ES-I3 (cell line): ENCODE measurements around the gene GGT5.
"Not testable (repeated sequence)": the region's sequence is repeated elsewhere in the genome, so short reads cannot be mapped to it uniquely, and the experiment has no call there.

ENCODE experiments used
- H3K36me3 ChIP-seq: 2 replicates; pipeline ENCODE4 v1.6.1; 2013; ENCODE audit warnings: mild to moderate bottlenecking, low read length, control low read depth, moderate library complexity; ENCODE audit not compliant: insufficient read depth
- H3K4me1 ChIP-seq: 2 replicates; pipeline ENCODE4 v1.6.1; 2013; ENCODE audit warnings: mild to moderate bottlenecking, control low read depth, low read length; ENCODE audit not compliant: insufficient read depth
- H3K9ac ChIP-seq: 2 replicates; pipeline ENCODE4 v1.6.1; 2013; ENCODE audit warnings: low read depth, mild to moderate bottlenecking, low read length, moderate library complexity
- H3K9me3 ChIP-seq: 2 replicates; pipeline ENCODE4 v1.6.1; 2013; ENCODE audit warnings: mild to moderate bottlenecking, low read length, moderate library complexity; ENCODE audit not compliant: control insufficient read depth, insufficient read depth

Gene GGT5

DNA sequence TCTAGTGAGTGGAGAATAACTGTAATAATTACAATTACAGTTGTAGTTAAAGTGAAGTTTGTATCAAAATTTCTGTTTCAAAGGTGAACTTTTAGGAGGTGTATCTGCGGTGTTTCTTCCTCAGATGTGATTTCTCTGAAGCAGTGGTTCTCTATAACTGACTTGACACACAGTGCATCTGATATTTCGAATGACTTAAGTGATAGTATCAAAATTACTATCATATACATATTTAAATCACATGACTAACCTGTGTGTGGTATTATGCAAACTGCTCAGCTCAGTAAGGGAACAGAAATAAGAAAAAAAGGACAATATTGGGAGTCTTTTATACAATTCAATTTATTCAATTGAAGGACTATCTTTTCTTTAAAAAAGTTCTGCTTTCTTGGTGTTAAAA is 28.1 kb upstream of the GGT5 start:
- peaks cover 10% of the 10 kb centered on the region for H3K4me1 ChIP-seq
- H3K36me3 ChIP-seq, H3K9ac ChIP-seq, H3K9me3 ChIP-seq: not testable (repeated sequence)

DNA sequence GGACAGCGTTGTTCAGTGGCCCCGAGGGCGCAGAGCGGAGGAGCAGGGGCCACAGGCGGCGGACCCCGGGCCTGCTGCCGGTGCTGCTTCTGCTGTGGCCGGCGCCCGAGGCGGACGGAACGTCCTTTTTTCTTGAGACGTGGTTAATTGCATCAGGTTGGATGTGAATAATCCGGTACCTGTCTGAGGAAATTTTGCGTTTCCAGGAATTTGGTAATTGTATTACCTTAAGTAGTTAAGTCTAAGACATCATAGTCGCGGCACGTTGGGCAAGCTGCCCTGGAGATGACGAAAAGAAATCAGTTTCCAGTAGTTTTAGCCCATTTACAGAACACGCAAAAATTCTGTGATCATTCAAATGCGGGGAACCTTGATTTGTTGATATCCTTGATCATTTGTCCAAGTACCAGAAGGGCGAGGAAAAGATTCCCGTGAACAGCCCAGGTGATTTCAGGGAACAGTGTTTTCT is 26.5 kb upstream of the GGT5 start:
- peaks cover 10% of the 10 kb centered on the region for H3K4me1 ChIP-seq
- no peaks in the 10 kb centered on the region for H3K9me3 ChIP-seq
- H3K36me3 ChIP-seq, result no peaks in the 10 kb centered on the region
- peak overlapping the region; percentile 99 for H3K9ac ChIP-seq

DNA sequence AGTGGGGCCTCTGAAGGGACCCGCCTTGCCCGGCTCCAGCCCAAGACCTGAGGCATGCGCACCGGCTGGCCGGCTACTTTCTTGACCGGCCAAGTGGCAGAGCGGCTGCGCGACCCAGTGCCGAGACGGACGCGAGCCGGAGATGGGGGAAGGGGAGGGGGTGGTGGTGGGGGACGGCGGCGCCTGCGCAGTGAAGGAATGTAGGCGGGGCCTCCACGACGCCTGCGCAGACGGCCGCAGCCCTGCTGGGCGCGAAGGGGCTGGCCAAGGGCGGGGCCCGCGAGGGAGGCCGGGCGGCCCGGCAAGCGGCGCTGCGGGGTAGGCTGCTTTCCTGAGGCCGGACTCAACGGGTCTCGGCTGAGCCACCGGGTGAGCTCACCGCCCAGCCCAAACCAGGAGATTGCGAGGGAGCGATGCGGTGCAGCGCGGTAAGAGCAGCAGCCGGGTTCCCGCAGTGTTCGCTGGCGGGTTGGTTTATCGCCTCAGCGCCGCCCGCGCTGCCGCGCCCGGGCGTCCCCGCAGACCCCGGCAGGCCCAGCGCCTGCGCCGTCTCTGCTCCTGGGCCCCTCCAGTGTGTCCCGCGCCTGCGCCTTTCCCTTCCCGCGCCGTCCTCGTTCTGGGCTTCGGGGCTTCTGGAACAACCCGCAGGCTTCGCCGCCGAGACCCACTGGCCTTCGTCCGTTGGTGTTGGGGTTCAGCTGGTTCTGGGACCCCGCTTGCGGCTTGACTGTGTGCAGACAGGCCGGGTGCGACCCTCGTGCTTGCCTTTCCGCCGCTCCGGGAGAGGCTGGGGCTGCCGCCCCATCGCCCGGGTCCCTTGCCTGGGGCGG is 25.9 kb upstream of the GGT5 start, which contains the start of gene SPECC1L:
TSS of gene SPECC1L (plus strand) at position 276 of the 830 bp plus-strand sequence. CDS start 31,401 bp downstream, outside the sequence.
- Histone ChIP-seq H3K9ac (peak within 1 kb of the TSS; percentile 99), H3K36me3 (no peaks in the 10 kb centered on the region), H3K4me1 (peaks cover 10% of the 10 kb centered on the region), H3K9me3 (no peaks in the 10 kb centered on the region)

DNA sequence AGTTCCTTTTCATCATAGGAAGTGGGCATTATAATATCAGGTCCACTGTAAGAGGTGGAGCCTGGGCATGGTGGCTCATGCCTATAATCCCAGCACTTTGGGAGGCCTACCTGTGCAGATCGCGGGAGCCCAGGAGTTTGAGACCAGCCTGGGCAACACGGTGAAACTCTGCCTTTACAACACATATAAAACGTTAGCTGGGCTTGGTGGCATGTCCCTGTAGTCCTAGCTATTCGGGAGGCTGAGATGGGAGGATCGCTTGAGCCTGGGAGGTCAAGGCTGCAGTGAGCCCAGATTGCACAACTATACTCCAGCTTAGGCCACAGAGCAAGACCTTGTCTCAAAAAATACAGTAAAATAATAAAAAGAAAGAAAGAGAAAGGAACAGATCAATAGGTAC is 21.6 kb upstream of the GGT5 start:
- not testable (repeated sequence) for H3K36me3 ChIP-seq, H3K9me3 ChIP-seq, H3K9ac ChIP-seq, H3K4me1 ChIP-seq

DNA sequence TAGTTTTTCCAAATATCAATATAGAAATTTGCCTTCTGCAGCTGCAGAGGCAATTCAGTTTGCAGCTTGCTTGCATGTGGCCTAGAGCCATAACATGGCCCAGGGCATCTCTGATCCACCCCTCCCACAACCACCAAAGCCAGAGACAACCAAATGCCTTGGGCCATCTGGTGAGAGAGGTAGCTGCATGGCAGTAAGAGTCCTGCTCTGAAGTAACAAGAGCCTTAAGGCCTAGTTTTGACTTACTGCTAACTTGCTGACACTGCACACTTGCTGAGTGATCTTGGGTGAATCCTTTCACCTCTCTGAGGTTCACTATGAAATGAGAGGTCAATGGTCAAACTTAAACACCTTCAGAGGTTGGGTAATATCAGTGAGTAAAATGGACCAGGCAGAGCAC is 20.9 kb upstream of the GGT5 start:
- no peaks in the 10 kb centered on the region; the same call in 1 of the 2 replicates for H3K4me1 ChIP-seq
- no peak overlapping the region for H3K9ac ChIP-seq
- H3K36me3 ChIP-seq, result no peaks in the 10 kb centered on the region
- H3K9me3 ChIP-seq, result no peaks in the 10 kb centered on the region

DNA sequence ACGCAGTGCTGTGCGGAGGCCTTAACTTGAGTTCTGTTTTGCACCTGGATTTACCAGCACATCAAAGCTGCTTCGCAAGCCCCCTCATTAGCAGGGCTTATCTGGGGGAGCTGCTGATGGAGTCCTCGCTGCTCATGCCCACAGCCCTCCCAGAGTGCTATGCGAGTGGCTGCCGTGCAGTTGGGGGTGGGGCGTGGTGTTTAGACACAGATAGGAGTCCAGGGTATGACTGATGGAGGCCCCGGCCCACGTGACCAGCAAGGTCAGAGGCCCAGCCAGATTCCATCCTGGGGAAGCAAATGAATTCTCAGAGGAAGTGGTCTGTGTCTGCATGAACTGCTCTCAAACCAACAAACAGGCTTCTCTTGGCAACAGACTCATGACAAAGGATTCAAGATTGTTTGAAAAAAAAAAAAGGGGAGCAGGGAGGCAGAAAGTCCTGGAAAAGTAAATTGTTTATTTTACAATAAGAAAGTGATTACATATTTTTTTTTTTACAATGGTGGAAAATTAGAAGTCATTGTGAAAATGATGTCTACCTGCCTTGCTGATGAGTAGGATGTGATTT is 19.5 kb upstream of the GGT5 start:
- H3K4me1 ChIP-seq, H3K9me3 ChIP-seq, H3K36me3 ChIP-seq, H3K9ac ChIP-seq: not testable (repeated sequence)

DNA sequence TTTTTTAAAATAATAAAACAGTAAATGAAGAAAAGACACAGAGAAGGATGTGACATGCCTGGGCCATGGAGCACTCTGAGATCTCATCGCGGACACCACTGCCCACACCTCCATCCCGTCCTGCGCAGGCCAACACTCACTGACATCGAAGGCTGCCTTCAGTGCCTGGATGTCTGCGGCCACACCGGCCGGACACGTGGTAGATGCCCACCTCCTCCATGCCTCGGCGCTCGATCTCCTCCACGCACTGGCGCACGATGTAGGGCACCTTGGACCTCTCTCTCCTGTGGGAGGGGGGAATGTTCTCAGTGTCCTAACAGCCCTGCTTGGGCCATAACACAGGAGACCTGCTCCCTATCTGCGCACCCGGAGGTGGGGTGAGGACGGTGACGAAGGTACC is 18.6 kb upstream of the GGT5 start:
- not testable (repeated sequence) for H3K9me3 ChIP-seq, H3K9ac ChIP-seq, H3K36me3 ChIP-seq, H3K4me1 ChIP-seq

DNA sequence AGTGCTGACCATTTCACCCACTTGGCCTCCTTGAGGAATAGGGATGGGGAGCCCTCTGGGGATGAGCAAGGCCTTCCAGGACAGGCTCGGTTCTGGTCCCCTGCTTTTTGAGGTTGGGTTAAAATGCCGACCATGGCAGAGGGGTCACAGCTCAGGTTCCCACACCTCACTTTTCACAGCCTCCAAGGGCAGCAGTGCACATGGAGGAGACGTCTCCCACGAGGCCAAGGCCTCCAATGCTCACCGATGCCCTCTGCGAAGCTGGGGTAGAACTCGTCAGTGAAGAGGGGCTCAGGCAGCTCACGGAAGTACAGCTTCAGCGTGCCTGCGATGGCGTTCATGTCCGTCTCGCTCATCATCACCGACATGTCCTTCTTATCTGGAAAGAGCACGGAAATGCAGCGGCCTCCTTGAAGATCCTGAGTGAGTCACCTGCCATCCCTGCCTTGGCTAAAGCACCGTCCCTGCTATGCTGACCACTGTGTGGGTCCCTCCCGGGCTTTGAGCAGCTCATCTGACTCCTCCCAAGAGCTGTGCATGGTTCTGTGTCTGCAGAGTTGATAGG is 17.4 kb upstream of the GGT5 start:
- not testable (repeated sequence) for H3K9me3 ChIP-seq, H3K36me3 ChIP-seq, H3K4me1 ChIP-seq, H3K9ac ChIP-seq

DNA sequence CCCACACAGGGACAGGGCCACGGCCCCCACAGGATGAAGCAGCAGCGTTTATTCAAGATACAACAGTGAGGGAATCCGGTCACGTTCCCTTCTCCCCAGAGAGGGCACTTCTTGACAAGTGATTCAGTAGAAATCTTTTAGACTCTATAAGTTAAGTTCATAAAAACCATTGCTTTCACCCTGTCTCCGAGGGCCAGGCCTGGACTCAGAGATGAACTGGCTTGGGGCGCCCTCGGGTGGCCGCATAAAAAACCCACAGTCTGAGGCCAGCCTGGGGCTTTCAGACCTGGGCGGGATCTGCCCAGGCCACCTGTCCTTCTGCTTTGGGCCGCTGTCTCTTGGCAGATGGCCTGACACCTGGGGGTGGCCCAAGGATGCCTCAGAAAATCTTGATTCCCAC is 14.6 kb upstream of the GGT5 start:
- H3K36me3 ChIP-seq, H3K9me3 ChIP-seq, H3K9ac ChIP-seq, H3K4me1 ChIP-seq: not testable (repeated sequence)

DNA sequence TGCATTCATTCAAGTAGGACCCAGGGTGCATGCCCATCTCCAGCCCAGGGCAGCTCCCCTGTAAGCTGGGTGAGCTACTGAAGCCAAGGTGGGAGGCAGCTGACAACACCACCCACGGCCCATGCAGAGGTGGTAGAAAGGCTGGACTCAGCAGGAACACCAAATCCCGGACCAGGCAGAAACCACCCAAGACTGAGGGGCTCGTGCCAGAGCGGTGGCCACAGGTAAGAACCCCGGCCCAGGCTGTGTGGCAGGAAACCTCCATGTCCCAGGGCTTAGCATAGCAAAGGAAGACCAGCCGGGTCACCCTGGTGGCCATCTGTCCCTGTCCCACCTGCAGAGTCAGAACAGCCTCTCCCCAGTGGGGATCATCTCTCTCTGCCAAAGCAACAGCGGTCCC is 11.9 kb upstream of the GGT5 start:
- H3K4me1 ChIP-seq, result not testable (repeated sequence)

DNA sequence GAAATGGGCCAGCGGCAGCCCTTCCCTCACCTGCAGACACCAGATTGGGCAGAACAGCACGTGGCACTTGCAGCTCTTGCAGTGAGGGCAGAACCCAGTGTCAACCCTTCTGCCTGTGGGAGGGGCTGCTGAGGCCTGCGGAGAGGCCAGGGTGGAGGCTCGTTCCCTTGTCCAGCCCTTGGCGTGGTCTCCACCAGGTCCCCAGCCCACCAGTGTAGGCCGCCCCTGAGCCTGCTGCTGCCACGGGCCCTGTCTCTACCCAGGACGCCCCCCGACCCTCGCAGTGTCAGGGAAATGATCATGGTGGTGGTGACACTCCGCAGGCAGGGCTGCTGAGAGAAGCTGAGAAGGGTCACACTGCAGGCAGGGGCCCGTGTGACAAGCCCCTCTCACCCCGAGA is 11.3 kb upstream of the GGT5 start:
- not testable (repeated sequence) for H3K36me3 ChIP-seq, H3K4me1 ChIP-seq, H3K9me3 ChIP-seq, H3K9ac ChIP-seq

More for the DNA sequence above, 11.9 kb upstream of the GGT5 start:
- H3K9ac ChIP-seq, H3K9me3 ChIP-seq, H3K36me3 ChIP-seq: not testable (repeated sequence)

DNA sequence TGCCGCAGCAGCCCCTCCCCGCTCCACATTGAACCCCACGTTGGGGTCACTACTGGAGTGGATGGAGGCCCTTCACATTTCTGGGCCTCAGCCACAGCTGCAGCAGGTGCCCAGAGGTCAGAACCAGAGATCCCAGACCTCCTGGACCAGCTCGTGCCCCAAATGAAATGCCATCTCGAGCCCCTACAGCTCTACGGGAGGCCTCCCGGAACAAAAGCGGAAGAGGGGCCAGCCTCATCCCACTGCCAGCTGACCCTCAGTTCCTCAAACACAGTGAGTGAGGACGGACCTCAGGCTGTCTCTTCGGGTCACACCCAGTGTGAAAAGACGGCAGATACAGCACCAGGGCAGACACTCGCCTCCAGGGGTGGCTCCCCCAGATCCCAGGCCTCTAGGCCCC is 8.2 kb upstream of the GGT5 start:
- not testable (repeated sequence) for H3K9ac ChIP-seq, H3K36me3 ChIP-seq, H3K9me3 ChIP-seq, H3K4me1 ChIP-seq

DNA sequence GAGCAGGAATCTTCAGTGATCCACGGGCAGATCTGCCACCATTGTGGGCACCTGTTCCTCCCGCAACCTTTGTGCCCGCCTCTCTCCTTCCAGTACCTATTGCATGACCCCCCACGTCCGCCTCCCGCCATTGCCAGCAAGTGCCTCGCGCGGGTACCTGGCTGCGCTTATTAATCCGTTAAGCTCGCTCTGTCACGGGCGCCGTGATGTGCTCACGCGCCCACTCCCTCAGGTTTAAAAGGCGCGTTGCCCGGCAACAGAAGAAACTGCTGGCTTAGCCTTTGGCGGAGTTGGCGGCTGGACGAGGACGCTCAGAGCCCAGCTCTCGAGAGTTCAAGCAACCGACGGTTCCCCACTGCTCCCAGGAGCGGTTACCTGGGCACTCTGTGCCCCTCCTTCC is 6.4 kb upstream of the GGT5 start:
- H3K9ac ChIP-seq, H3K9me3 ChIP-seq, H3K4me1 ChIP-seq, H3K36me3 ChIP-seq: not testable (repeated sequence)

DNA sequence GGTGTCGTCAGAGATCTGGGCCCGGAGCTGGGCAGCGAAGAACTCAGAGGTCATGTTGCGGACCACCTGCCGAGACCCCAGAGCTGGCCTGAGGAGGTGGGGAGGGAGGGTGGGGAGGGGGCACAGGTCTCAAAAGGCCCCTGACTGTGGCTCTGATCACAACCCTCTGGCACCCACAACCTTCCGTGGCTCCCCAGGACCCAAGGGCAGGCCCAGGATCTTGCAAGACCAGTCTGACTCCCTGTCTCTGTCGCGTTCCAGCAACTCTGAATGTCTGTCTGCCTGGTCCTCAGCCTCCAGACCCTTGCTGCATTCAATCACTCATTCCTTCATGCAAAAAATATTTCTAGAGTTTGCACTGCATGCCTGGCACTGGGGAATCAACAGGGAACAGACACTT is 4.5 kb upstream of the GGT5 start:
- not testable (repeated sequence) for H3K4me1 ChIP-seq, H3K9me3 ChIP-seq, H3K9ac ChIP-seq, H3K36me3 ChIP-seq

DNA sequence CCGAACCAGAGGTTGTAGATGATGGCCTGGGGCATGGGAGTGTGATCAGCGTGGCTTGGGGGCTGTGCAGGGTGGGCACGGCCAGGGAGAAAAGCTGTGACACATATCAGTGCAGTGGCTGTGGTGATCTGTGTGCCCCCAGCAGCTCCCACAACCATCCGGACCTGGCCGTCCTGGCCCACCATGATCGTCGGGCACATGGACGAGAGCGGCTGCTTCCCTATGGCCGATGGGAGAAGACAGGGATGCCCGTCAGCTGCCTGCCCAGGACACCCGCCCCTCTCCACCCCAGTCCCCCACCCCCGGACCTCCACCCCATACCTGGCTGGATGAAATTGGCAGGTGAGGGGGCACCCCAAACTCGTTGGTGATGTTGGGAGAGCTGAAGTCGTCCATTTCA is 3.7 kb upstream of the GGT5 start:
- H3K36me3 ChIP-seq, H3K4me1 ChIP-seq: not testable (repeated sequence)

More for the DNA sequence above, 3.7 kb upstream of the GGT5 start:
- H3K9me3 ChIP-seq, H3K9ac ChIP-seq: not testable (repeated sequence)
